Stimulated activated CD4-positive, alpha-beta T cell treated with anti-CD3 and anti-CD28 coated beads, Interleukin-2, amount 100 ng/mL, for 24 hours (primary cell): Measurements from ENCODE around the gene BICD1.
"Not testable (repeated sequence)": the region's sequence is repeated elsewhere in the genome, so short reads cannot be mapped to it uniquely, and the experiment has no call there.

ENCODE experiments used
- DNase-seq, 2 donors: peaks; one replicate each; pipeline ENCODE4 v3.0.0-alpha.2; 2020

BICD1 gene

GRCh38 chr12:32146074-32146873 is 39.6 kb downstream of the BICD1 start:
- DNase-seq = no peak

GRCh38 chr12:32148372-32148771 is 41.7 kb downstream of the BICD1 start:
- DNase-seq = no peak

- DNase-seq = no peak
Observed at GRCh38 chr12:32149489-32149888, 42.8 kb downstream of the BICD1 start.

- no peak for DNase-seq
Observed at GRCh38 chr12:32151086-32151485, 44.4 kb downstream of the BICD1 start.

- no peak for DNase-seq
Observed at GRCh38 chr12:32151552-32151951, 44.9 kb downstream of the BICD1 start.

- DNase-seq = no peak
Observed at GRCh38 chr12:32155041-32155440, 48.4 kb downstream of the BICD1 start.

- no peak for DNase-seq
Observed at GRCh38 chr12:32155961-32156529, 49.4 kb downstream of the BICD1 start.

GRCh38 chr12:32158525-32158924 is 51.9 kb downstream of the BICD1 start:
- DNase-seq = no peak

- DNase-seq = no peak
Observed at GRCh38 chr12:32159381-32159780, 52.7 kb downstream of the BICD1 start.

GRCh38 chr12:32159925-32160324 is 53.3 kb downstream of the BICD1 start:
- DNase-seq = no peak

GRCh38 chr12:32161058-32161457 is 54.4 kb downstream of the BICD1 start:
- DNase-seq = no peak

GRCh38 chr12:32163596-32163995 is 56.9 kb downstream of the BICD1 start:
- DNase-seq = no peak

GRCh38 chr12:32166510-32166909 is 59.9 kb downstream of the BICD1 start:
- no peak for DNase-seq

GRCh38 chr12:32170437-32170998 is 63.9 kb downstream of the BICD1 start:
- DNase-seq = no peak

GRCh38 chr12:32171211-32171610 is 64.6 kb downstream of the BICD1 start:
- no peak for DNase-seq

- DNase-seq = no peak
Observed at GRCh38 chr12:32176606-32177005, 70.0 kb downstream of the BICD1 start.

GRCh38 chr12:32178341-32179010 is 71.8 kb downstream of the BICD1 start:
- DNase-seq = no peak

GRCh38 chr12:32179011-32179395 is 72.4 kb downstream of the BICD1 start:
- DNase-seq = no peak

- DNase-seq = no peak
Observed at GRCh38 chr12:32181498-32182175, 75.0 kb downstream of the BICD1 start.

- no peak for DNase-seq
Observed at GRCh38 chr12:32183650-32184049, 77.0 kb downstream of the BICD1 start.

GRCh38 chr12:32187127-32187526 is 80.5 kb downstream of the BICD1 start:
- DNase-seq = not testable (repeated sequence)

GRCh38 chr12:32191445-32191844 is 84.8 kb downstream of the BICD1 start:
- no peak for DNase-seq
